A673 (cell line): Measurements from ENCODE around the gene THBS2.

Source experiments
- CTCF ChIP-seq: fragments of 300-800, 200-600 bp; sonication (generic); conservative IDR thresholded peaks from 2 replicates; pipeline ENCODE4 v1.5.1; 2017; ENCODE audit warnings: low read depth, mild to moderate bottlenecking, antibody characterized with exemption, low read length, moderate library complexity, mixed read lengths
- EZH2 ChIP-seq: fragments of 200-600 bp; sonication (generic); IDR thresholded peaks from 2 replicates; pipeline ENCODE4 v1.6.1; 2017; ENCODE audit warnings: borderline replicate concordance, low read depth, mild to moderate bottlenecking, mixed read lengths, antibody characterized with exemption, low read length; ENCODE audit not compliant: poor library complexity, severe bottlenecking

GRCh38 chr6:169200893-169201514 is 52.6 kb downstream of the THBS2 start:
- TF ChIP-seq EZH2 (no peak), CTCF (no peak)
